HG02763 (cell line): ENCODE measurements around the gene KNDC1.
"Not testable (repeated sequence)": the region's sequence is repeated elsewhere in the genome, so short reads cannot be mapped to it uniquely, and the experiment has no call there.

Source experiments
- ATAC-seq: cut with Tn5 transposase; IDR thresholded peaks from one replicate; pipeline ENCODE4 v1.9.1; 2021; ENCODE audit warnings: mild to moderate bottlenecking, moderate library complexity; ENCODE audit not compliant: unreplicated experiment

The KNDC1 gene

GRCh38 chr10:133161486-133162109 lies 1.6 kb downstream of the KNDC1 start:
- ATAC-seq = no peak

- no peak for ATAC-seq
These were observed 2.3 kb downstream of the KNDC1 start for GRCh38 chr10:133162178-133162909.

- no peak for ATAC-seq
These were observed 3.2 kb downstream of the KNDC1 start for GRCh38 chr10:133162910-133163856.

- no peak for ATAC-seq
These were observed 4.1 kb downstream of the KNDC1 start for GRCh38 chr10:133163889-133164815.

GRCh38 chr10:133164816-133165555 lies 5.0 kb downstream of the KNDC1 start:
- no peak for ATAC-seq

GRCh38 chr10:133165556-133166503 lies 5.8 kb downstream of the KNDC1 start:
- ATAC-seq = no peak

- no peak for ATAC-seq
These were observed 6.4 kb downstream of the KNDC1 start for GRCh38 chr10:133166504-133166827.

GRCh38 chr10:133166828-133167692 lies 7.0 kb downstream of the KNDC1 start:
- no peak for ATAC-seq

GRCh38 chr10:133167693-133168616 lies 7.9 kb downstream of the KNDC1 start:
- ATAC-seq = no peak

- ATAC-seq = no peak
These were observed 8.6 kb downstream of the KNDC1 start for GRCh38 chr10:133168617-133169031.

- ATAC-seq = no peak
These were observed 9.3 kb downstream of the KNDC1 start for GRCh38 chr10:133169173-133169947.

- ATAC-seq = no peak
These were observed 10.1 kb downstream of the KNDC1 start for GRCh38 chr10:133170092-133170491.

GRCh38 chr10:133173860-133174640 lies 14.0 kb downstream of the KNDC1 start:
- ATAC-seq = no peak

GRCh38 chr10:133174689-133175263 lies 14.8 kb downstream of the KNDC1 start:
- ATAC-seq = no peak

- ATAC-seq = not testable (repeated sequence)
These were observed 15.6 kb downstream of the KNDC1 start for GRCh38 chr10:133175624-133176023.
